Heart left ventricle (tissue), 16 donors: ENCODE data around the gene DCHS1. TPM values are rescaled to one million over a fixed set of nuclear protein-coding genes. Genes with fewer than 3 reads are reported as not detected.

ENCODE experiments used
- ATAC-seq, 4 donors: fragments of 200-7000 bp; cut with Tn5 transposase; one replicate each; pipeline ENCODE4 v1.9.1; 2020 to 2022; ENCODE audit warnings: moderate library complexity in 4 of 4, mild to moderate bottlenecking in 3 of 4, moderate number of reproducible peaks in 1 of 4
- DNase-seq, 5 donors: peaks; one replicate each; pipeline ENCODE4 v3.0.0-alpha.2; 2020
- H3K27ac ChIP-seq, 12 donors: fragments of 200-600 bp; sonication (generic) in 4 of 12; one replicate each; pipeline versions ENCODE4 v1.5.0 to v1.8.0; 2016 to 2022; ENCODE audit warnings: mild to moderate bottlenecking in 2 of 12
- H3K27me3 ChIP-seq, 9 donors: fragments of 200-600 bp; sonication (generic) in 2 of 9; one replicate each; pipeline versions ENCODE4 v1.5.1 to v1.8.0; 2016 to 2022; ENCODE audit warnings: mild to moderate bottlenecking in 3 of 9
- H3K36me3 ChIP-seq, 9 donors: fragments of 200-600 bp; sonication (generic) in 2 of 9; one replicate each; pipeline versions ENCODE4 v1.5.0 to v1.8.0; 2018 to 2022; ENCODE audit warnings: mild to moderate bottlenecking in 2 of 9
- H3K4me1 ChIP-seq, 12 donors: fragments of 200-600 bp; sonication (generic) in 4 of 12; one replicate each; pipeline versions ENCODE4 v1.5.0 to v1.8.0; 2016 to 2022; ENCODE audit warnings: mild to moderate bottlenecking in 3 of 12
- H3K4me3 ChIP-seq, 12 donors: fragments of 200-600 bp; sonication (generic) in 4 of 12; one replicate each; pipeline versions ENCODE4 v1.5.0 to v1.8.0; 2017 to 2022; ENCODE audit warnings: mild to moderate bottlenecking in 9 of 12, moderate library complexity in 4 of 12
- H3K9me3 ChIP-seq, 12 donors: fragments of 200-600 bp; sonication (generic) in 4 of 12; one replicate each; pipeline versions ENCODE4 v1.5.0 to v1.8.0; 2016 to 2022; ENCODE audit warnings: mild to moderate bottlenecking in 1 of 12
- CTCF ChIP-seq, 12 donors: fragments of 200-600 bp; sonication (generic) in 4 of 12; IDR thresholded peaks; one replicate each; pipeline versions ENCODE4 v1.5.0 to v1.8.0; 2018 to 2022; ENCODE audit warnings: antibody characterized with exemption in 12 of 12, mild to moderate bottlenecking in 5 of 12
- POLR2A ChIP-seq, 2 donors: fragments of 450-650 bp; IDR thresholded peaks; one replicate each; pipeline ENCODE4 v1.6.1; 2017; ENCODE audit warnings: antibody characterized with exemption in 2 of 2, mild to moderate bottlenecking in 2 of 2, moderate library complexity in 2 of 2
- WGBS, 4 donors: extraction: QIAGEN DNeasy Blood & Tissue Kit in 2 of 4; methylation state at CpG; one replicate each; pipeline versions ENCODE4 v1.1.5 to v1.1.7; 2013 to 2018; 5-methylcytosine and 5-hydroxymethylcytosine counted together
- intact Hi-C, 10 donors: fragments of 100-400 bp; cut with DNase I; formaldehyde crosslinking; loops; one replicate each; pipeline versions ENCODE4 v1.11.1 to v1.14.2; 2022
- polyA plus RNA-seq, 2 donors: library from polyadenylated mRNA; stranded (reverse); fragments of 200-250 nt; gene quantifications; one replicate each; pipeline ENCODE4 v1.2.3, GENCODE V29; 2013
- total RNA-seq, 9 donors: library from RNA; depleted of rRNA in 2 of 9; stranded (reverse); fragments of >200 nt in 2 of 9; fragmentation: NEBNext Ultra II Directional in 3 of 9; extraction: Animal tissue kit (Norgen Biotek cat#: 25700) in 3 of 9; gene quantifications; one replicate each; pipeline versions ENCODE4 v1.1.0 to v1.2.4, GENCODE V29; 2016 to 2023
- donor health status: ischemic (EF 13 %, LVEDD 7.1; RV severe dilation, severe dysfunction).
- donor health status: healthy with polysubstance abuse.
- donor health status: DM: no; HTN: yes; CAD: no.
- donor health status: DM: no; HTN: no; CAD: no.
- donor health status: ischemic (EF 25% LVEDD 6.9; RV normal size, moderate dysfunction).
- donor health status: ischemic (EF 25% LVEDD 5.7; RV mildly dilated, moderate dysfunction).
- donor health status: healthy.
- donor health status: DM: yes; HTN: yes; CAD: no.
- donor health status: ischemic (EF 35%, LVEDD 5.7; RV mildly dilated, moderate dysfunction).
- donor health status: nonischemic (EF 11% LVEDD 7.7; RV severe dilation, severe dysfunction).
- donor health status: DM: yes; HTN: yes; CAD: no.
- donor health status: PGD.
- donor health status: ischemic (EF 29% LVEDD 5.4; RV normal size, mild dysfunction).
- donor health status: nonischemic (EF 23%, LVEDD 6.1; RV moderate dilation, normal function).

Gene DCHS1
- total and polyA plus RNA-seq, 11 donors, result 3.6 to 19.6 (median 10.5) TPM

GRCh38 chr11:6574816-6575715 lies 80.5 kb downstream of the DCHS1 start:
- 87 to 93% (median 88%) methylated on average over 6 of the region's 6 CpGs for WGBS, 4 donors
- Histone ChIP-seq H3K36me3 (peaks cover 0 to 5% (median 0%) of the 10 kb centered on the region in 9 donors), H3K4me1 (peaks cover 8 to 24% (median 18%) of the 10 kb centered on the region in 12 donors), H3K27me3 (no peaks in the 10 kb centered on the region), H3K9me3 (no peaks in the 10 kb centered on the region), H3K4me3 (no peak overlapping the region), H3K27ac (no peak overlapping the region)
- ATAC-seq (no peak), DNase-seq (no peak)
- intact Hi-C loops, result no loop called here
- no peak for TF ChIP-seq CTCF (IDR thresholded peaks at IDR 0.05)
- TF ChIP-seq POLR2A (IDR thresholded peaks at IDR 0.05), result no peak

GRCh38 chr11:6572215-6572614 lies 83.4 kb downstream of the DCHS1 start:
- Histone ChIP-seq H3K36me3 (peaks cover 0 to 5% (median 0%) of the 10 kb centered on the region in 9 donors), H3K27me3 (no peaks in the 10 kb centered on the region), H3K4me1 (peaks cover 5 to 30% (median 21%) of the 10 kb centered on the region in 12 donors), H3K4me3 (no peak overlapping the region), H3K9me3 (no peaks in the 10 kb centered on the region), H3K27ac (no peak overlapping the region)
- intact Hi-C loops, result no loop called here
- 77 to 84% (median 79%) methylated on average over 2 of the region's 2 CpGs for WGBS, 4 donors
- no peak for DNase-seq
- TF ChIP-seq POLR2A (IDR thresholded peaks at IDR 0.05), result no peak
- no peak for TF ChIP-seq CTCF (IDR thresholded peaks at IDR 0.05)
- no peak for ATAC-seq

GRCh38 chr11:6571434-6572008 lies 84.1 kb downstream of the DCHS1 start:
- ATAC-seq, result no peak
- Histone ChIP-seq H3K4me3 (no peak overlapping the region), H3K36me3 (peaks cover 0 to 5% (median 0%) of the 10 kb centered on the region in 9 donors), H3K27ac (no peak overlapping the region), H3K9me3 (no peaks in the 10 kb centered on the region), H3K4me1 (peaks cover 0 to 27% (median 17%) of the 10 kb centered on the region in 12 donors), H3K27me3 (no peaks in the 10 kb centered on the region)
- intact Hi-C loops, result loop anchor here in 1 of 10 donors (1.0 kb wide), 1 partner anchor 30 kb away; no protein-coding TSS in a partner anchor
- WGBS, 4 donors, result 70 to 81% (median 76%) methylated on average over 19 to 22 of the region's 22 CpGs
- no peak for DNase-seq
- no peak for TF ChIP-seq POLR2A (IDR thresholded peaks at IDR 0.05)
- no peak for TF ChIP-seq CTCF (IDR thresholded peaks at IDR 0.05)

Other genes with a start within 250 kb of the DCHS1 start
- 100 to 1,000 TPM in 2 of 9 donors, 10 to 100 TPM in 7; 50.3 to 101 (median 83.5) TPM for gene APBB1, start 236.7 kb downstream of the DCHS1 start, total RNA-seq
- 100 to 1,000 TPM in 1 of 2 donors, 10 to 100 TPM in 1; 69.5 to 103 TPM for gene APBB1, start 236.7 kb downstream of the DCHS1 start, polyA plus RNA-seq
- 1 to 10 TPM in 1 of 9 donors, under 1 TPM in 3, not detected in 5; 0.17 to 1.5 (median 0.35) TPM for gene HPX, start 214.8 kb downstream of the DCHS1 start, total RNA-seq
- under 1 TPM; 0.33 to 0.46 TPM for gene HPX, start 214.8 kb downstream of the DCHS1 start, polyA plus RNA-seq
- gene TRIM3, start 181.9 kb downstream of the DCHS1 start, total RNA-seq, result 10 to 100 TPM in 6 of 9 donors, 1 to 10 TPM in 3; 7.7 to 18.8 (median 10.4) TPM
- gene TRIM3, start 181.9 kb downstream of the DCHS1 start, polyA plus RNA-seq, result 10 to 100 TPM in 1 of 2 donors, 1 to 10 TPM in 1; 9.8 to 14.7 TPM
- gene ARFIP2, start 174.5 kb downstream of the DCHS1 start, total RNA-seq, result 10 to 100 TPM; 10.7 to 24.9 (median 18.9) TPM
- 10 to 100 TPM; 14.0 to 36.7 TPM for gene ARFIP2, start 174.5 kb downstream of the DCHS1 start, polyA plus RNA-seq
- 10 to 100 TPM; 13.2 to 26.9 (median 16.1) TPM for gene TIMM10B, start 174.3 kb downstream of the DCHS1 start, total RNA-seq
- 10 to 100 TPM in 1 of 2 donors, 1 to 10 TPM in 1; 9.5 to 24.1 TPM for gene TIMM10B, start 174.3 kb downstream of the DCHS1 start, polyA plus RNA-seq
- 1 to 10 TPM; 3.9 to 9.4 (median 5.4) TPM for gene DNHD1, start 158.5 kb downstream of the DCHS1 start, total RNA-seq
- 1 to 10 TPM; 2.2 to 6.0 TPM for gene DNHD1, start 158.5 kb downstream of the DCHS1 start, polyA plus RNA-seq
- 10 to 100 TPM; 11.2 to 23.5 (median 18.0) TPM for gene RRP8, start 52.2 kb downstream of the DCHS1 start, total RNA-seq
- 10 to 100 TPM; 16.6 to 17.4 TPM for gene RRP8, start 52.2 kb downstream of the DCHS1 start, polyA plus RNA-seq
- gene ILK, start 52.0 kb downstream of the DCHS1 start, total RNA-seq, result 100 to 1,000 TPM; 177 to 259 (median 222) TPM
- 100 to 1,000 TPM; 220 to 288 TPM for gene ILK, start 52.0 kb downstream of the DCHS1 start, polyA plus RNA-seq
- 100 to 1,000 TPM in 4 of 9 donors, 10 to 100 TPM in 5; 42.3 to 153 (median 99.0) TPM for gene TAF10, start 43.6 kb downstream of the DCHS1 start, total RNA-seq
- 100 to 1,000 TPM in 1 of 2 donors, 10 to 100 TPM in 1; 50.8 to 155 TPM for gene TAF10, start 43.6 kb downstream of the DCHS1 start, polyA plus RNA-seq
- 100 to 1,000 TPM in 2 of 9 donors, 10 to 100 TPM in 7; 48.7 to 169 (median 81.2) TPM for gene TPP1, start 36.4 kb downstream of the DCHS1 start, total RNA-seq
- gene TPP1, start 36.4 kb downstream of the DCHS1 start, polyA plus RNA-seq, result 10 to 100 TPM; 38.5 to 39.5 TPM
- 10 to 100 TPM; 31.0 to 58.0 (median 47.7) TPM for gene MRPL17, start 27.5 kb upstream of the DCHS1 start, total RNA-seq
- gene MRPL17, start 27.5 kb upstream of the DCHS1 start, polyA plus RNA-seq, result 10 to 100 TPM; 56.8 to 70.9 TPM
- not detected for gene OR2AG2, start 116.2 kb upstream of the DCHS1 start, total RNA-seq
- gene OR2AG2, start 116.2 kb upstream of the DCHS1 start, polyA plus RNA-seq, result under 1 TPM in 1 of 2 donors, not detected in 1; 0.01 TPM
- gene OR2AG1, start 127.2 kb upstream of the DCHS1 start, total RNA-seq, result not detected
- not detected for gene OR2AG1, start 127.2 kb upstream of the DCHS1 start, polyA plus RNA-seq
- gene OR6A2, start 143.9 kb upstream of the DCHS1 start, total RNA-seq, result under 1 TPM in 1 of 9 donors, not detected in 8; 0.29 TPM
- not detected for gene OR6A2, start 143.9 kb upstream of the DCHS1 start, polyA plus RNA-seq
- not detected for gene OR10A5, start 189.9 kb upstream of the DCHS1 start, total RNA-seq
- not detected for gene OR10A5, start 189.9 kb upstream of the DCHS1 start, polyA plus RNA-seq
- gene OR10A2, start 207.2 kb upstream of the DCHS1 start, total RNA-seq, result not detected
- gene OR10A2, start 207.2 kb upstream of the DCHS1 start, polyA plus RNA-seq, result not detected
- not detected for gene OR10A4, start 220.8 kb upstream of the DCHS1 start, total RNA-seq
- not detected for gene OR10A4, start 220.8 kb upstream of the DCHS1 start, polyA plus RNA-seq
- not detected for gene OR2D2, start 236.7 kb upstream of the DCHS1 start, total RNA-seq
- gene OR2D2, start 236.7 kb upstream of the DCHS1 start, polyA plus RNA-seq, result not detected